Thymus (tissue), 11 donors: ENCODE results near the gene CUX1. TPM values are rescaled to one million over a fixed set of nuclear protein-coding genes. Genes with fewer than 3 reads are reported as not detected.
"Not testable (repeated sequence)": the region's sequence is repeated elsewhere in the genome, so short reads cannot be mapped to it uniquely, and the experiment has no call there.

Experiments
- DNase-seq, 9 donors: peaks; one replicate each; pipeline ENCODE4 v3.0.0-alpha.2; 2013; ENCODE audit warnings: low spot score in 9 of 9, low read depth in 6 of 9, missing footprints in 1 of 9
- H3K27ac ChIP-seq, 2 donors: one replicate each; pipeline ENCODE4 v1.5.1; 2013; ENCODE audit warnings: control low read depth in 1 of 2, low read depth in 1 of 2, low read length in 1 of 2, mild to moderate bottlenecking in 1 of 2, moderate library complexity in 1 of 2
- H3K27me3 ChIP-seq, 2 donors: one replicate each; pipeline ENCODE4 v1.5.1; 2013; ENCODE audit warnings: low read length in 1 of 2; ENCODE audit not compliant: control insufficient read depth in 2 of 2, insufficient read depth in 1 of 2
- H3K36me3 ChIP-seq, 2 donors: one replicate each; pipeline ENCODE4 v1.5.1; 2013; ENCODE audit warnings: low read length in 1 of 2, mild to moderate bottlenecking in 1 of 2, moderate library complexity in 1 of 2; ENCODE audit not compliant: control insufficient read depth in 2 of 2, insufficient read depth in 2 of 2
- H3K4me1 ChIP-seq, 2 donors: one replicate each; pipeline ENCODE4 v1.5.1; 2013; ENCODE audit warnings: low read length in 2 of 2; ENCODE audit not compliant: control insufficient read depth in 2 of 2, insufficient read depth in 2 of 2
- H3K4me3 ChIP-seq, 2 donors: one replicate each; pipeline ENCODE4 v1.5.1; 2013; ENCODE audit warnings: low read length in 2 of 2, control low read depth in 1 of 2, mild to moderate bottlenecking in 1 of 2
- H3K9me3 ChIP-seq, 2 donors: one replicate each; pipeline ENCODE4 v1.5.1; 2013; ENCODE audit warnings: low read length in 1 of 2, mild to moderate bottlenecking in 1 of 2; ENCODE audit not compliant: control insufficient read depth in 2 of 2, insufficient read depth in 1 of 2
- WGBS: extraction: QIAGEN DNeasy Blood & Tissue Kit; methylation state at CpG from one replicate; pipeline ENCODE4 v1.1.7; 2013; 5-methylcytosine and 5-hydroxymethylcytosine counted together
- polyA plus RNA-seq: library from polyadenylated mRNA; stranded (reverse); fragments of 200-250 nt; gene quantifications from one replicate; pipeline ENCODE4 v1.2.3, GENCODE V29; 2013
- total RNA-seq: library from RNA; stranded (reverse); fragments of 120-200 nt; gene quantifications from one replicate; pipeline ENCODE4 v1.2.4, GENCODE V29; 2013
- donor health status: healthy.

The CUX1 gene
- total and polyA plus RNA-seq, 2 donors = 27.8 to 35.0 TPM

DNA sequence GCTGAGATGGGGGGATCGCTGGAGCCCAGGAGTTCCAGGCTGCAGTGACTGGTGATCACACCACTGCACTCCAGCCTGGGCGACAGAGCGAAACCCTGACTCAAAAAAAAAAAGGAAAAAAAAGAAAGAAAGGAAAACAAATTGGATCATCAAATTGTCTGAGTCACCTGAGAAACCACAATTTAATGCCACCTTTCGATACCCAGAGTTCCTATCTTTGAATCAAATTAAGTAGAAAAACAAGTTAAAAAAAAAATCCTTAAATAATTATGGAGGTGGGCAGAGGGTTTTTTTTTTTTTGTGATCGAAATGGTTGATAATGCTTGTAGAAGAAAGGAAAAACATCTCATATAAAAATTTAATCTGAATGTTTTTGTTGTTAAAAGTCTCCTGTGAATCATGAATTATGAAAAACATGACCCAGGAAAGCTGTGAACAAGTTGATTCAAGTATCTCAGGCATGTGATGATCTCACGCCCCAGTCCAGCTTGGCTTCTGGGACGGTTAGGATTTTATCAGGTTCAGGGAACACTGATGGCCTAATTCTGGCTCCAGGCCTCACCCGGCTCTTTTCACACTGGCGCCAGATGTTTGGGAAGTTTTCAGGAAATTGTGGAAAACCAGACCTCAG, 25.3 kb upstream of the CUX1 start:
- no peaks in the 10 kb centered on the region for H3K36me3 ChIP-seq
- H3K4me3 ChIP-seq = no peak overlapping the region
- WGBS = 93% methylated on average over 9 of the region's 9 CpGs
- no peaks in the 10 kb centered on the region for H3K27me3 ChIP-seq
- DNase-seq = no peak
- peak overlapping the region in 1 of 2 donors; percentile 37 for H3K27ac ChIP-seq
- peaks cover 0 to 3% of the 10 kb centered on the region in 2 donors for H3K4me1 ChIP-seq
- peaks cover 0 to 10% of the 10 kb centered on the region in 2 donors for H3K9me3 ChIP-seq

DNA sequence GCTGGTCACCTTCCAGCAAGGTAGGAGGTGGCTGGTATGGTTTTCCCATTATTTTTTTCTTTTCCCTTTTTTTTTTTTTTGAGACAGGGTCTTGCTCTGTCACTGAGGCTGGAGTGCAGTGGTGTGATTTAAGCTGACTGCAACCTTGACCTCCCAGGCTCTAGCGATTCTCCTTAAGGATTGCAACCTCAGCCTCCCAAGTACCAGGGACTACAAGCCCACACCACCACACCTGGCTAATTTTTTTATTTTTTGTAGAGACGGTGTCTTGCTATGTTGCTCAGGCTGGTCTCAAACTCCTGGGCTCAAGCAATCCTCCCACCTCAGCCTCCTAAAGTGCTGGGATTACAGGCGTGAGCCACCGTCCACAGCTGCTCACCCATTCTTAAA, 24.7 kb upstream of the CUX1 start:
- H3K27me3 ChIP-seq, H3K4me3 ChIP-seq, H3K9me3 ChIP-seq, H3K36me3 ChIP-seq, H3K4me1 ChIP-seq, DNase-seq: not testable (repeated sequence)
- 97% methylated on average over 4 of the region's 4 CpGs for WGBS
- peak overlapping the region; percentile 26 to 70 for H3K27ac ChIP-seq

DNA sequence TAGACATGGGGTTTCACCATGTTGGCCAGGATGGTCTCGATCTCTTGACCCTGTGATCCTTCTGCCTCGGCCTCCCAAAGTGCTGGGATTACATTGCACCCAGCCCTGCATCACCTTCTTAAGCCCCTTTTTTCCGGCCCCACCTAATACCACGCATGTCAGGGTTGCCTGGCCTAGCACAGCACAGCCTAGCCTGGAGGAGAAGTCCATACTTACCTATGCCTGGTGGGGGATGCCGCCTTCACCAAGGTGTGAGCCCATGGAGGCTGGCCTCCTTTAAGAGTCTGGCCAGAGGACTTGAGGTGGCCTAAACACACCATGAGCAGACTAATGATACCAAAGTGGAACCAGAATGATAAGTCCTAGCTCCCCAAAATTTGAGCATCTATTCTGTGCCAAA, 22.0 kb upstream of the CUX1 start:
- peaks cover 0 to 5% of the 10 kb centered on the region in 2 donors for H3K4me1 ChIP-seq
- H3K4me3 ChIP-seq = no peak overlapping the region
- H3K9me3 ChIP-seq = no peaks in the 10 kb centered on the region
- 96% methylated on average over 5 of the region's 5 CpGs for WGBS
- DNase-seq = no peak
- no peaks in the 10 kb centered on the region for H3K36me3 ChIP-seq
- no peak overlapping the region for H3K27ac ChIP-seq
- H3K27me3 ChIP-seq = no peaks in the 10 kb centered on the region

DNA sequence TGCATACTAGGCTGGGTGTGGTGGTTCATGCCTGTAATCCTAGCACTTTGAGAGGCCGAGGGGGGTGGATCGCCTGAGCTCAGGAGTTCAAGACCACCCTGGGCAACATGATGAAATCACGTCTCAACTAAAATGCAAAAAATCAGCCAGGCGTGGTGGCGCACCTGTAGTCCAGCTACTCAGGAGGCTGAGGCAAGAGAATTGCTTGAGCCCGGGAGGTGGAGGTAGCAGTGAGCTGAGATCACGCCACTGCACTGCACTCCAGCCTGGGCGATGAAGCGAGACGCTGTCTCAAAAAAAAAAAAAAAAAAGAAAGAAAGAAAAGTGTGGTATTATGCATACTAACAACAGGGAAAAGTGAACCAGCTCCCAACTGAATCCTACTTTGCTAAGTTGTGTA, 19.3 kb upstream of the CUX1 start:
- H3K27ac ChIP-seq, H3K4me3 ChIP-seq, H3K9me3 ChIP-seq, DNase-seq, H3K27me3 ChIP-seq, H3K36me3 ChIP-seq: not testable (repeated sequence)
- H3K4me1 ChIP-seq = peaks cover 0 to 17% of the 10 kb centered on the region in 2 donors
- WGBS = 99% methylated on average over 10 of the region's 10 CpGs

DNA sequence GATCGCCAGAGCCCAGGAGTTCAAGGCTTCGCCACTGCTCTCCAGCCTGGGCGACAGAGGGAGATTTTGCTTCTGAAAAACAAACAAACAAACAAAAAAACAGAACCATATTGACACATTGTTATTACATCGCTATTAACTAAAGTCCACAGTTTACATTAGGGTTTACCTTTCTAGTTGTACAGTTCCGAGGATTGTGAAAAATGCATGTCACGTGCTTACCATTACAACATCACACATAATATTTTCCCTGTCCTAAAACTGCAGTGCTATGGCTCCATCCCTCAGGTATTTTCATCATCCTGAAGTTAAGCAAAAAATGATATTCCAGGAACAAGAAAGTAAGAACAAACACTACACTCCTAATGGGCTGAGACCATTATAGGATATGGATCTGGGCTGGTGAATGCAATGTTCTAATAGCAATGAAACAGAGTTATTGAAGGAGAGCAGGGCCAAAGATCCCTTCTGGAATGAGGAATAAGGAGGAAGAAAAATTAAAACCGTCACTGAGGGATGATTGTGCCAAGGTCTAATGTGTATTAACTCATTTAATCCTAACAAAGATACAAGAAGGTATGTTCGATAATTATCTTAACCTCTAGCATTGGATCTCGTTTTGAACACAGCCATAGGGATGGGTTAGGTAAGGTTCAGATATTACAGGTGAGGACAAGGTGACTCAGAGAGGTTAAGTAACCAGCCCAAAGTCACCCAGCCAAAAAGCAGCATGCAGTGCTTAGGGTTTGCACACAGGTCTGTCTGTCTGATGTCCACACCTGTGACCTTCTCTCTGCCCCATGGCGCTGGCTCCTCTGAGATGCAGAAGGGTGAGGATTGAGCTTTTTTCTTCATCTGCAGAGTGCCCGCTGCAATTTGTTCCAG, 14.0 kb upstream of the CUX1 start:
- H3K4me3 ChIP-seq = peak overlapping the region; percentile 21 to 28
- WGBS = 80% methylated on average over 11 of the region's 11 CpGs
- no peak for DNase-seq
- H3K36me3 ChIP-seq = no peaks in the 10 kb centered on the region
- H3K27ac ChIP-seq = peak overlapping the region; percentile 88 to 97
- no peaks in the 10 kb centered on the region for H3K9me3 ChIP-seq
- no peaks in the 10 kb centered on the region for H3K27me3 ChIP-seq
- H3K4me1 ChIP-seq = peaks cover 15 to 46% of the 10 kb centered on the region in 2 donors

DNA sequence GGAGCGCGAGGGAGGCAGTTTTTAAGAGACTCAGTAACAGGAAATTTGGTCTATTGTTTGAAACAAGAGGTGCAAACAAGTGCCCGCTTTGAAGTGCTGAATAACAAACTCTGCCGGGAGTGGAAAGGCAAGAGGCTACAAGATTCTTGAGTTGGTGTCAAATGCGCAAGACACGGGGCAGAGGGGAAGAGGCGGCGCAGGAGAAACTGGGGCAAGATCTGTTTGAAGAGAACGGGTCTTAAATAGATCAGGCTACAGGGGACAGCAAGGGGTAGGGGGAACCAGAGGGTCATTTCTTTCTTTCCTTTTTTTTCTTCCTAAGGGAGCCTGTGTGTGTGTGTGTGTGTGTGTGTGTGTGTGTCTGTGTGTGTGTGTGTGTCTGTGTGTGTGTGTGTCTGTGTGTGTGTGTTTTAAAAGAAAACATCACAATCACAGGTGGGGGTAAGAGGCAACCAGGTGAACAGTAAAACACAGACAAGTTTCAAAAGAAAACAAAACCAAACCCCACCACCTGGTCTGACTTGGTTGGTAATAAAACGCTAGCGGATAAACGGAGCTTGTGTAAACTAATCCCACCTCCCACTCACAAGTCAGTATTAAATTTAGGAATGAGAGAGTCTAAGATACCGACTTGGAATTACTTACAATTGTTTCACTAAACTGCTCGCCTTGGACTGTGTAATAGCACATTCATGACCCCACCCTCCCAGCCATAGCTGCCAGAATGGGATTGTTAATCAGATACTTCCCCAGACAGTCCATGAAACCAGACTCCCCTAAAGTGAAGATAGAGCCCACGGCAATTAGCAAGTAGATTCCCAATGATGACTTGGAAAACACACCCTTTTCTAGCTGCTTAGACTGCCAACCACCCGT, 13.1 kb upstream of the CUX1 start:
- Histone ChIP-seq H3K27me3 (no peaks in the 10 kb centered on the region), H3K9me3 (no peaks in the 10 kb centered on the region), H3K4me3 (peak overlapping the region; percentile 21 to 28), H3K4me1 (peaks cover 15 to 44% of the 10 kb centered on the region in 2 donors), H3K27ac (peak overlapping the region; percentile 88 to 97), H3K36me3 (no peaks in the 10 kb centered on the region)
- DNase-seq = peak in 8 of 9 donors; percentile 55 to 91 (median 79)
- WGBS = 28% methylated on average over 16 of the region's 16 CpGs

DNA sequence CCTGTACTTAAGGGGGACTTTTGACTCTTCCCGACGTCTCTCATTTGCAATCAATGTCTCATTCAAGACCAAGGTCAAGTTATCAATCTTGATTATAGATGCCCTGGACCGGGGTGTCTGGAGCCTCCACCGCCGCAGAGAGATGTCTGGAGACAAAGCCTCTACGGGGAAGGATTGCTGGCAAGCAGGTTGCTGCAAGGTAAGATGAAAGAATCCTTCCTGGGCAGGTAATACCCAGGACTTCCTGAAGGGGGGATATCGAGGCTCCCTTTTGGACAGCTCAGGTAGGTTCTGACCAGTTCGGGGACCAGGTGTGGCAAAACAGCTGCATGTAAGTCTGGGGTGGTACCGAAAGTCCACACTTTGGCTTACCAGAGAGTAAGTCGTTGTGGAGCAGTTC, 12.5 kb upstream of the CUX1 start:
- Histone ChIP-seq H3K27me3 (no peaks in the 10 kb centered on the region), H3K4me3 (no peak overlapping the region), H3K27ac (peak overlapping the region; percentile 83 to 97), H3K4me1 (peaks cover 15 to 44% of the 10 kb centered on the region in 2 donors), H3K36me3 (no peaks in the 10 kb centered on the region), H3K9me3 (no peaks in the 10 kb centered on the region)
- 65% methylated on average over 10 of the region's 10 CpGs for WGBS
- DNase-seq = peak in 1 of 9 donors; percentile 50

DNA sequence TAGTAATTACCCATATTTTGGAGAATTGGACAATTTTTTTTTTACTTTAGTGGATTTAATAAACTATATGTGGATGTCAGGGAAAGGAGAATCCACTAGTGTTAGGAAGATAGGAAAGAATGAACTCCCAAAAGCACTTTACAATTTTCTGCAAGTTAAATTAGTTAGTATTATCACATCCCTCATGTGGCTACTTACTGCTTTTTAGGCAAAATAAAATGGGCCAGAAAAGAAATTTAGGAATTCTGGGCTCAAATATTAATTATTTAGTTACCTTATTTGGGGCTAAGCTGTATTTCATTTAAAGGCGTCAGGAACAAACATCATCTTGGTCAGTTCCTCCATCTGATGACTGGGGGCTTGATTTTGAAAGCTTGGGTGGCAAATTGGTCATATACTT, 4.8 kb upstream of the CUX1 start:
- WGBS = 100% methylated on average over 1 of the region's 1 CpG
- H3K36me3 ChIP-seq = no peaks in the 10 kb centered on the region
- peaks cover 0 to 14% of the 10 kb centered on the region in 2 donors for H3K4me1 ChIP-seq
- no peak for DNase-seq
- H3K9me3 ChIP-seq = no peaks in the 10 kb centered on the region
- H3K4me3 ChIP-seq = no peak overlapping the region
- peaks cover 2 to 8% of the 10 kb centered on the region in 2 donors for H3K27me3 ChIP-seq
- H3K27ac ChIP-seq = no peak overlapping the region
